AG09319 (cell line): ENCODE measurements around the gene PCSK5.

Experiments
- DNase-seq: peaks from one replicate; pipeline ENCODE4 v3.0.0-alpha.2; 2010; ENCODE audit warnings: low read depth; ENCODE audit errors: extremely low read depth
- TF ChIP-seq, protein P1 (sequence below): IDR thresholded peaks from 2 replicates; pipeline ENCODE4 v1.5.1; 2011; ENCODE audit warnings: low read depth, mild to moderate bottlenecking, inconsistent platforms, low read length, moderate library complexity

The PCSK5 gene

DNA sequence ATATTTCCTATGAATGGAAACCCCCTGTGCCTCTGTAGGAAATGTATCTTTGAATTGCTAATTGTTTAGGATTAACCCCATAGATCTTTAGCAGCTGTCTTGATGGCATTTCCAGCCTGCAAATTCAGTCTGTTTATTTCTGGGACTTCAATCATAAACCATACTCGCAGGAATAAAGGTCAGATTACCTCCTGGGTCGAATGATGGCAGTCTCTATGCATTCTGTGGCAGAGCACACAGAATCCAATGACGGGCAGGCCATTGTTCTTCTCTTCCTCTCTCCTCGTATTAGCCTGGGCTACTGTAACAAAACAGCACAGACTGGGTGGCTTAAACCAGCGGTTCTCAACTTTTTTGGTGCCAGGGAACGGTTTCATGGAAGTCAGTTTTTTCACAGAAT is 199.9 kb downstream of the PCSK5 start:
- no peak for DNase-seq

DNA sequence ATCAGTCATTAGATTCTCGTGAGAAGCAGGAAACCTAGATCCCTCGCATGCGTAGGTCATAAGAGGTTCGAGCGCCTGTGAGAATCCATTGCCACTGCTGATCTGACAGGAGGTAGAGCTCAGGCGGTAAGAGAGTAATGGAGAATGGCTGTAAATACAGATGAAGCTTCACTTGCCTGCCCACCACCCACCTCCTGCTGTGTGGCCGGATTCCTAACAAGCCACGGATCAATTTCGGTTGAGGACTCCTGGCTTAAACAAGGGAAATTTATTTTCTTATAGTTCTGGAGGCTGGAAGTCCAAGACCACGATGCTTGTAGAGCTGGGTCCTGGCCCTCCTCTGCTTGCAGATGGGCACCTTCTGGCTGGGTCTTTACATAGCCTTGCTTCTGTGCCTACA is 200.4 kb downstream of the PCSK5 start:
- no peak for DNase-seq
- TF ChIP-seq, protein P1, sequence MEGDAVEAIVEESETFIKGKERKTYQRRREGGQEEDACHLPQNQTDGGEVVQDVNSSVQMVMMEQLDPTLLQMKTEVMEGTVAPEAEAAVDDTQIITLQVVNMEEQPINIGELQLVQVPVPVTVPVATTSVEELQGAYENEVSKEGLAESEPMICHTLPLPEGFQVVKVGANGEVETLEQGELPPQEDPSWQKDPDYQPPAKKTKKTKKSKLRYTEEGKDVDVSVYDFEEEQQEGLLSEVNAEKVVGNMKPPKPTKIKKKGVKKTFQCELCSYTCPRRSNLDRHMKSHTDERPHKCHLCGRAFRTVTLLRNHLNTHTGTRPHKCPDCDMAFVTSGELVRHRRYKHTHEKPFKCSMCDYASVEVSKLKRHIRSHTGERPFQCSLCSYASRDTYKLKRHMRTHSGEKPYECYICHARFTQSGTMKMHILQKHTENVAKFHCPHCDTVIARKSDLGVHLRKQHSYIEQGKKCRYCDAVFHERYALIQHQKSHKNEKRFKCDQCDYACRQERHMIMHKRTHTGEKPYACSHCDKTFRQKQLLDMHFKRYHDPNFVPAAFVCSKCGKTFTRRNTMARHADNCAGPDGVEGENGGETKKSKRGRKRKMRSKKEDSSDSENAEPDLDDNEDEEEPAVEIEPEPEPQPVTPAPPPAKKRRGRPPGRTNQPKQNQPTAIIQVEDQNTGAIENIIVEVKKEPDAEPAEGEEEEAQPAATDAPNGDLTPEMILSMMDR, result no peak

More for the DNA sequence above, 199.9 kb downstream of the PCSK5 start:
- TF ChIP-seq, protein P1, result no peak

DNA sequence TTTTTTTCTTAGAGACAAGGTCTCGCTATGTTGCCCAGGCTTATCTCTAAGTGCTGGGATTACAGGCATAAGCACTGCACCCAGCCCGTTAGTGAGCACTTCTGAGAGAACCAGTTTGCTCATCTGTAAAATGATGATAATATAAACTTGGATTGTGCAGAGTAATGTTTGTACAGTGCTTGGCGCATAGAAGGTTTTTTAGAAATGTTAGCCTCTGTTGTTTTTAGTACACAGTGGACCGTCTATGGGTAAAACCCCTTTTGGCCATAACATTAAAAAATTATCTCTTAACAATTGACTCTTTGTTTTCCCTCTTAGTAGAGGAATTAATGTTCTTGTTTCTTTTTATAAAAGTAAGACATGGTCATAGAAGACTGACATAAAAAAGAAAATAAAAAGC is 202.1 kb downstream of the PCSK5 start:
- no peak for DNase-seq
- TF ChIP-seq, protein P1, result no peak

DNA sequence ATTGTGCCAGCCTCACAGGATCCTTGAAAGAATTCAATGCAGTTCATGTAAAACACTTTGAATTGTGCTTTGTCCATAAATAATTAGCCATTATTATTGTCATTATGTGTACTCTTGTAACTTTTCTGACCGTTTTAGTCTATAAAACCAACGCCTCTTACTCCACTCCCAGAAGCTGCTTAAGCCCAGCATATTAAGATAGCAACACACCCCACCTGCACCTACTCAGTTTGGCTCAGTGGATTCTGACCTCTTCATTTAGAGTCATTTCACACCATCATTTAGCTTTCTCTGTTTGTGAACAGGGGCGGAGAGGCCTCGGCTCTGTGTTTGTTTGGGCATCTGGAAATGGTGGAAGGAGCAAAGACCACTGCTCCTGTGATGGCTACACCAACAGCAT is 205.1 kb downstream of the PCSK5 start:
- DNase-seq, result no peak
- TF ChIP-seq, protein P1, result no peak

DNA sequence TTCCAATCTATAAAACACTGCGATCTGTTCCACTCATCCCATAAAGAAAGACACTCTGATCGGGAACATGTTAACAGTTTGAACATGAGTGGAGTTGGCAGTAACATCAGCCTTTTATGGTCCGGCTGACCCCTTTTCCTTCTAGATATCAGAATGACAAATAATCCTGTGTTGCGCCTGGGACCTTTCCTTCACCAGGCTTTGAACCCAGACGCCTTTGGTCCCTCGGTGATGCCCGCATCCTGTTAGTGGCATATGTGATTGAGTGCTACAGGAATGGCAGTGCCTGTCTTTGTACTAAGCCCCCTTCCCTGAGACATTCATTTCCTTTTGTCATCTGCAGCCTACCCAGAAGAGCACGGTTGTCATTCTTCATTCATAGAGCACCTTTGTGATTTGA is 209.0 kb downstream of the PCSK5 start:
- TF ChIP-seq, protein P1, result no peak
- DNase-seq, result no peak

DNA sequence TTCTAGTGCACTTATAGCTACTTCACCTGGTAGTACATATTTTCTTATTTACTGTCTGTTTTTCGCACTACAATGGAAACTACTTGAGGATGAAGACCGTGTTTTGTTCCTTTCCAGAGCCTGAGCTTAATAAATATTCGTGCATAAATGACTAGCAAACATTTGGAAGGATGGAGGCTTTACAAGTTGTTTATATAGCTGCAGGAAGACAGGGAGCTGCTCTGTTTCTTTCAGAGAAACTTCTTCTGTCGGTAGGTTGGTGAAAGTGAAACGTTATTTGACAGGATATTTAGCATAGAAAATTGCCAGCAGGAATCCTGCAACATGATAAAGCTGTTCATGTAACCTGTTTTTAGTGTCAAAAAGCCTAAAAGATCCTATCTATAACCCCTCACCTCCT is 210.6 kb downstream of the PCSK5 start:
- TF ChIP-seq, protein P1, result no peak
- DNase-seq, result no peak

DNA sequence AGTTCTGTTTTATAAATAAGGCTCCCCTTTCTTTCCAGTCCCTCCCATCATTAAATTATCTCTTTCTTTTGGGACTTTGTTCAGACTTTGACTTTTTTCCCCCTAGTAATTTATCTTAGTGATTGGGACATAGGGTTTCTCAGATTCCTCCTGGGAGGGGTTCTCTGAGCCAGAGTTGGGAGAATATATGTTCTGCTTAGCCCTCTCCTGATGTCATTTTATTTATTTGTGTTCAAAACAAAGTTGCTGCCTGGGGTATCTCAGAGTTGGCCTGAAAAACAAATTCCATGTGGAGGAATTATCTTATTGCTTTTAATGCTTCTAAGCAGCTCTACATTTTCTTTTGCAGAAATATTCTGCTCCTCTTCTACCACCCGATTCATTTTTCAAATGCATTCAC is 211.0 kb downstream of the PCSK5 start:
- TF ChIP-seq, protein P1, result no peak
- no peak for DNase-seq
